Left lung (tissue), 10 donors: ENCODE results near the gene FBXO31. TPM values are rescaled to one million over a fixed set of nuclear protein-coding genes. Genes with fewer than 3 reads are reported as not detected.

Experiments used
- ATAC-seq: fragments of 200-7000 bp; cut with Tn5 transposase; one replicate; pipeline ENCODE4 v1.9.1; 2020; ENCODE audit warnings: moderate library complexity
- DNase-seq, 4 donors: peaks; one replicate each; pipeline ENCODE4 v3.0.0-alpha.2; 2013 to 2020
- H3K27ac ChIP-seq, 2 donors: fragments of 200-600 bp; sonication (generic) in 1 of 2; one replicate each; pipeline versions ENCODE4 v1.5.0 to v1.8.0; 2020 to 2021
- H3K27me3 ChIP-seq, 2 donors: fragments of 200-600 bp; sonication (generic) in 1 of 2; one replicate each; pipeline versions ENCODE4 v1.5.0 to v1.8.0; 2020 to 2021
- H3K36me3 ChIP-seq, 2 donors: fragments of 200-600 bp; sonication (generic) in 1 of 2; one replicate each; pipeline versions ENCODE4 v1.5.0 to v1.8.0; 2020 to 2021
- H3K4me1 ChIP-seq, 2 donors: fragments of 200-600 bp; one replicate each; pipeline ENCODE4 v1.8.0; 2021
- H3K4me3 ChIP-seq, 2 donors: fragments of 200-600 bp; sonication (generic) in 1 of 2; one replicate each; pipeline versions ENCODE4 v1.5.0 to v1.8.0; 2020 to 2021; ENCODE audit warnings: mild to moderate bottlenecking in 1 of 2
- H3K9me3 ChIP-seq, 2 donors: fragments of 200-600 bp; sonication (generic) in 1 of 2; one replicate each; pipeline versions ENCODE4 v1.5.0 to v1.8.0; 2020 to 2021
- intact Hi-C, 2 donors: fragments of 100-400 bp; cut with DNase I; formaldehyde crosslinking; loops; one replicate each; pipeline versions ENCODE4 v1.11.2 to v1.14.2; 2022
- polyA plus RNA-seq, 6 donors: library from polyadenylated mRNA; unstranded; fragments of 120-200 nt; gene quantifications; one replicate each; pipeline ENCODE4 v1.2.1, GENCODE V29; 2013; ENCODE audit not compliant: insufficient read length in 6 of 6
- total RNA-seq, 2 donors: library from RNA; stranded (reverse); fragmentation: NEBNext Ultra II Directional; extraction: Animal tissue kit (Norgen Biotek cat#: 25700); gene quantifications; one replicate each; pipeline ENCODE4 v1.2.1, GENCODE V29; 2021
- TF ChIP-seq, protein P1 (sequence below), 2 donors: fragments of 200-600 bp; sonication (generic) in 1 of 2; IDR thresholded peaks; one replicate each; pipeline versions ENCODE4 v1.5.0 to v1.8.0; 2021; ENCODE audit warnings: antibody characterized with exemption in 2 of 2
- donor health status: DM: no; HTN: yes; CAD: no.
- donor health status: DM: no; HTN: no; CAD: no.

FBXO31 gene
- total and polyA plus RNA-seq, 8 donors, result 21.0 to 25.8 (median 23.0) TPM

DNA sequence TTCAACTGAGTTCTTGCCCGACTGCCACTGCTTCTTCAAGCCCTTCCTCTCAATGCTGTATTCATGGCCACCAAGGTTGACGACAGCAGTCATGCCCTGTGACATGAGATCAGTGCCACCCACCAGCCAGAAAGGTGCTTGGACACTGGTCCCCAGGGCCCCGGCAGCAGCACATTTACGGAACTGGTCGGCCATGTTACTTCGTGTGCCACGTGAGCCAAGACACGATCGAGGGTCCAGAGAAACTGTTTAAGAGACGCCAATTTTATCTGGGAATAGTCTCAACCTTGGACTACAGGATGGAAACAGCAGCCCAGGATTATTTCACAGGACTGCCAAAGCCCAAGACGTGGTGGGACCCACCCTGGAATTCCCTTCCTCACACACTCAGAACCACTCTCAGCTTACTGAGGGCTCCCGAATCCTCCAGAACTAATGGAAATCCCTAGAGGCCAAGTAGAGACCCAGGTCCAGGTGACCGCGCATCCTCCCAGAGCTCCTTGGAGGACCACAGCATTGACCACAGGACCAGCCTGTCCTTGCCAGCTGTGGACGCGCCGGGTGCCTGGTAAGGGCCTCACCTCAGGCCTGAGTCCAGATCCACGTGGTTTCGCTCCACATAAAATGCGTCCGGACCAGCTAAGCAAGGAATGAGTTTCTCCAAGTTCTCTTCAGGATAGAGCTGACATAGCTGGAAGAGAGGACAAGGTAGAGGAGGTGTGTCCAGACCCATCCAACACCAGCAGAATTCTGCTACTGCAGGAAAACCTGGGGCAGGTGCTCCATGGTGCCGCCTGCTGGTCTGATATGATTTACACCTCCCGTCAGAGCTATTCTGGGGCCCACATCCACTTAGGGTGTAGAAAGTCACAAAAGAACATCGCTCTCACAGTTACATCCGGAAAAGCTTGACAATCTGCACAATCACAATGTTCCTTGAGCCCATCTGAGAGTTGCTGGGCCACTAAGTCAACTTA is 36.7 kb upstream of the FBXO31 start:
- Histone ChIP-seq H3K4me1 (no peaks in the 10 kb centered on the region), H3K36me3 (peaks cover 0 to 96% of the 10 kb centered on the region in 2 donors), H3K27me3 (no peaks in the 10 kb centered on the region), H3K4me3 (no peak overlapping the region), H3K9me3 (no peaks in the 10 kb centered on the region), H3K27ac (no peak overlapping the region)
- intact Hi-C loops, result no loop called here
- DNase-seq (no peak), ATAC-seq (no peak)
- TF ChIP-seq, protein P1, sequence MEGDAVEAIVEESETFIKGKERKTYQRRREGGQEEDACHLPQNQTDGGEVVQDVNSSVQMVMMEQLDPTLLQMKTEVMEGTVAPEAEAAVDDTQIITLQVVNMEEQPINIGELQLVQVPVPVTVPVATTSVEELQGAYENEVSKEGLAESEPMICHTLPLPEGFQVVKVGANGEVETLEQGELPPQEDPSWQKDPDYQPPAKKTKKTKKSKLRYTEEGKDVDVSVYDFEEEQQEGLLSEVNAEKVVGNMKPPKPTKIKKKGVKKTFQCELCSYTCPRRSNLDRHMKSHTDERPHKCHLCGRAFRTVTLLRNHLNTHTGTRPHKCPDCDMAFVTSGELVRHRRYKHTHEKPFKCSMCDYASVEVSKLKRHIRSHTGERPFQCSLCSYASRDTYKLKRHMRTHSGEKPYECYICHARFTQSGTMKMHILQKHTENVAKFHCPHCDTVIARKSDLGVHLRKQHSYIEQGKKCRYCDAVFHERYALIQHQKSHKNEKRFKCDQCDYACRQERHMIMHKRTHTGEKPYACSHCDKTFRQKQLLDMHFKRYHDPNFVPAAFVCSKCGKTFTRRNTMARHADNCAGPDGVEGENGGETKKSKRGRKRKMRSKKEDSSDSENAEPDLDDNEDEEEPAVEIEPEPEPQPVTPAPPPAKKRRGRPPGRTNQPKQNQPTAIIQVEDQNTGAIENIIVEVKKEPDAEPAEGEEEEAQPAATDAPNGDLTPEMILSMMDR (IDR thresholded peaks at IDR 0.05), result no peak

DNA sequence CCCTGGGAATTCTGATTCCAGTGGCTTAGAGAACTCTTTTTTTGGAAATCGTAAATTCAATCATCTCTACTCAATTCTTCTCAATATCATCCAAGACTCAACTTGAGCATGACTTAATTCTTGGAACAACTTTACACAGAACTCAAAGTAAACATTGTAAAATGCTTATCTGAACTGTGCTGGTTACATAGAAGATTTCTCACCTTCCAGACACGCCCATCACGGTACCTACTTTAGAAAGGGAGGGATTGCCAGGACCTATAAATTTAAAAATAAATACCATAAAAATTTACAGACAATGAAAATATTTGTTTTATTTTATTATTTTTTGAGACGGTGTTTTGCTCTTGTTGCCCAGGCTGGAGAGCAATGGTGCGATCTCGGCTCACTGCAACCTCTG is 35.1 kb upstream of the FBXO31 start:
- Histone ChIP-seq H3K4me3 (no peak overlapping the region), H3K27ac (no peak overlapping the region), H3K36me3 (peaks cover 0 to 99% of the 10 kb centered on the region in 2 donors), H3K4me1 (no peaks in the 10 kb centered on the region), H3K9me3 (no peaks in the 10 kb centered on the region), H3K27me3 (no peaks in the 10 kb centered on the region)
- DNase-seq (no peak), ATAC-seq (no peak)
- TF ChIP-seq, protein P1 (IDR thresholded peaks at IDR 0.05), result no peak
- intact Hi-C loops, result loop anchor here in 1 of 2 donors (5.0 kb wide), 1 partner anchor 219 kb away; no protein-coding TSS in a partner anchor

DNA sequence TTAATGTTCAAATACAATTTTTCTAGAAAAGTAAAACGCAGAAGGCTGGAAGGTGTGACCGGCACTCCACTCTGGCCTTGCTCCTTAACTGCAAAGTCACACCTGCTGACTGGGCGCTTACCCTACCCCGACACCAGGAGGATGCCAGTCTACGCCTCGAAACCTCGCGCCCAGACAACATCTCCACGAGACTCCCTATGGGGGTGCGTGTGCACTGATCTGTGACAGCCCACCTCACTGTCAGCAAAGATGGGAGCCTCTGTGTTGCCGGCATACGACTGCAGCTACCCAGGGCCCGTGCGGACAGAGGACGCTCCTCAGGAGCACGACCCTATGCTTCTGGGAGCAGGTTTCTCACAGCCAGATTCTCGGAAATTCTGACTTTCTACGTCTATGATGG is 34.6 kb upstream of the FBXO31 start:
- no peaks in the 10 kb centered on the region for H3K4me1 ChIP-seq
- H3K27ac ChIP-seq, result no peak overlapping the region
- DNase-seq, result peak in 1 of 4 donors; percentile 54
- no peaks in the 10 kb centered on the region for H3K27me3 ChIP-seq
- TF ChIP-seq, protein P1 (IDR thresholded peaks at IDR 0.05), result no peak
- ATAC-seq, result no peak
- H3K9me3 ChIP-seq, result no peaks in the 10 kb centered on the region
- no peak overlapping the region for H3K4me3 ChIP-seq
- H3K36me3 ChIP-seq, result peaks cover 0 to 99% of the 10 kb centered on the region in 2 donors
- intact Hi-C loops, result loop anchor here in 1 of 2 donors (5.0 kb wide), 1 partner anchor 219 kb away; no protein-coding TSS in a partner anchor

DNA sequence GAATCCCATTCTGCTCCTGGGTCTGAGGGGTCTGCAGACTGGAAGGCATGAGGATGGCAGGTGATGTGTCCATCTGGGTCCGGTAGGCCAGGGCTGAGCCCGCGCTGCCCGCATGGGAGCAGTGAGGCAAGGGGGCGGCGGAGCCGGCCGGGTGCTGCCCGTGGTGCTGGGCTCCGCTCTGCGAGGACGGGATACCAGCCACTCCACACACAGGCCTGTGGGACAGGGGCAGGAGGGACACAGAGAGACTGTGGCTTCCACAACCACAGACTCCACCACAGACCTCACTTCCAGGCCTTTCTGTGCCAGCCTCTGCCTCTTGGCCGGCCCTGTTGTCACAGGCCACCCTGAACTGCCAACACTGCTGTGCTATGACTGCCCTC is 33.9 kb upstream of the FBXO31 start:
- no peak overlapping the region for H3K4me3 ChIP-seq
- H3K27me3 ChIP-seq, result no peaks in the 10 kb centered on the region
- peak in 1 of 4 donors; percentile 78 for DNase-seq
- TF ChIP-seq, protein P1 (IDR thresholded peaks at IDR 0.05), result no peak
- no peak overlapping the region for H3K27ac ChIP-seq
- intact Hi-C loops, result loop anchor here in 1 of 2 donors (5.0 kb wide), 1 partner anchor 220 kb away; no protein-coding TSS in a partner anchor
- peak; percentile 8 for ATAC-seq
- peaks cover 0 to 99% of the 10 kb centered on the region in 2 donors for H3K36me3 ChIP-seq
- no peaks in the 10 kb centered on the region for H3K9me3 ChIP-seq
- H3K4me1 ChIP-seq, result no peaks in the 10 kb centered on the region
